Lower leg skin (tissue), 3 donors: ENCODE data around the gene SLC3A2.

Experiments used
- CTCF ChIP-seq, 3 donors: fragments of 450-650 bp; IDR thresholded peaks; one replicate each; pipeline ENCODE4 v1.5.1; 2016; ENCODE audit warnings: antibody characterized with exemption in 3 of 3, mild to moderate bottlenecking in 3 of 3, moderate library complexity in 2 of 3
- POLR2A ChIP-seq, 2 donors: fragments of 450-650 bp; IDR thresholded peaks; one replicate each; pipeline ENCODE4 v1.6.1; 2016 to 2017; ENCODE audit warnings: antibody characterized with exemption in 2 of 2, mild to moderate bottlenecking in 1 of 2, moderate library complexity in 1 of 2

GRCh38 chr11:62856333-62856895 is 24.3 kb upstream of the SLC3A2 start:
- TF ChIP-seq POLR2A (IDR thresholded peaks at IDR 0.05), result no peak
- no peak for TF ChIP-seq CTCF (IDR thresholded peaks at IDR 0.05)
